Activated CD4-positive, alpha-beta T cell treated with anti-CD3 and anti-CD28 coated beads, Interleukin-2, amount 10 ng/mL, durations not matched to agents 7 days and 5 days (primary cell): ENCODE results near the gene CD200R1L. TPM values are rescaled to one million over a fixed set of nuclear protein-coding genes. Genes with fewer than 3 reads are reported as not detected.

Source experiments
- CTCF ChIA-PET: fragments of 350-600 bp; sonication (Branson Sonifier 250); formaldehyde crosslinking; loops from one replicate; lab custom pipeline; 2021; ENCODE audit warnings: antibody characterized with exemption; lab: Charles Lee
- POLR2A ChIA-PET: fragments of 350-600 bp; sonication (Branson Sonifier 250); formaldehyde crosslinking; loops from one replicate; lab custom pipeline; 2021; ENCODE audit warnings: antibody characterized with exemption; lab: Charles Lee
- DNase-seq: peaks from one replicate; pipeline ENCODE4 v3.0.0-alpha.2; 2020
- H3K27ac Mint-ChIP-seq: one replicate; pipeline ENCODE4 v1.8.0; 2021; ENCODE audit warnings: mild to moderate bottlenecking, moderate library complexity, mixed read lengths
- H3K27me3 Mint-ChIP-seq: one replicate; pipeline ENCODE4 v1.8.0; 2021; ENCODE audit warnings: mixed read lengths
- H3K36me3 Mint-ChIP-seq: one replicate; pipeline ENCODE4 v1.8.0; 2021; ENCODE audit warnings: low read depth, mixed read lengths
- H3K4me1 Mint-ChIP-seq: one replicate; pipeline ENCODE4 v1.8.0; 2021; ENCODE audit warnings: mixed read lengths
- H3K4me3 Mint-ChIP-seq: one replicate; pipeline ENCODE4 v1.8.0; 2021; ENCODE audit warnings: mild to moderate bottlenecking, moderate library complexity, mixed read lengths
- H3K9me3 Mint-ChIP-seq: one replicate; pipeline ENCODE4 v1.8.0; 2021; ENCODE audit warnings: mixed read lengths
- total RNA-seq, 2 experiments: library from RNA; stranded (reverse); gene quantifications; one replicate each; pipeline ENCODE4 v1.2.3, GENCODE V29; 2021

The CD200R1L gene
- total RNA-seq, 2 experiments from 2014 or later = not detected

DNA sequence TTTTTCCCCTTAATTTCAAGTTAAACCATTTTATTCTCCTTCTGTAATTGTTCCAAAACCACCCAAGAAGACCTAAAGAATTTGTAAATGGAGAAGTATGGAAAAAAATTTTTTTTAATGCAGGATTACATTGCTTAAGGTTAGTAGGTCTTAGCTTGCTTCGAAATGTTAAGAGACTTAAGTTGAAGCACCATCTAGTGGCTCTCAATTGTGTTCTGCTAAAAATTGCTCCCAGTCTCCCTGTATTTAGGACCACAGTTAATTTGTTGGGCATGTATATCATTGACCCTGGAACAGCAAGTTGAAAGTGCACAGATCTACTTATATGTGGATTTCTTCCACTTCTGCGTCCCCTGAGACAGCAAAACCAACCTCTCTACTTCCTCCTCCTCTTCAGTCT lies 32.4 kb downstream of the CD200R1L start:
- no peaks in the 10 kb centered on the region for H3K36me3 Mint-ChIP-seq
- H3K27ac Mint-ChIP-seq = no peak overlapping the region
- ChIA-PET CTCF (interaction anchor here (0.9 to 1.6 kb wide), 5 partner anchors 80 to 176 kb away, joined by 3 to 9 read pairs (median 4); no protein-coding TSS in a partner anchor), POLR2A (no interaction called here)
- H3K4me3 Mint-ChIP-seq = no peak overlapping the region
- peaks cover 19% of the 10 kb centered on the region for H3K4me1 Mint-ChIP-seq
- no peaks in the 10 kb centered on the region for H3K9me3 Mint-ChIP-seq
- no peak for DNase-seq
- no peaks in the 10 kb centered on the region for H3K27me3 Mint-ChIP-seq

- CTCF ChIA-PET = interaction anchor here (0.6 to 1.6 kb wide), 6 partner anchors 79 to 415 kb away, joined by 3 to 9 read pairs (median 4); no protein-coding TSS in a partner anchor
- POLR2A ChIA-PET = no interaction called here
- no peaks in the 10 kb centered on the region for H3K36me3 Mint-ChIP-seq
- peaks cover 19% of the 10 kb centered on the region for H3K4me1 Mint-ChIP-seq
- no peak overlapping the region for H3K4me3 Mint-ChIP-seq
- no peak for DNase-seq
- no peaks in the 10 kb centered on the region for H3K27me3 Mint-ChIP-seq
- H3K27ac Mint-ChIP-seq = no peak overlapping the region
- H3K9me3 Mint-ChIP-seq = no peaks in the 10 kb centered on the region
Observed at GRCh38 chr3:112813723-112814171, 32.9 kb downstream of the CD200R1L start.

DNA sequence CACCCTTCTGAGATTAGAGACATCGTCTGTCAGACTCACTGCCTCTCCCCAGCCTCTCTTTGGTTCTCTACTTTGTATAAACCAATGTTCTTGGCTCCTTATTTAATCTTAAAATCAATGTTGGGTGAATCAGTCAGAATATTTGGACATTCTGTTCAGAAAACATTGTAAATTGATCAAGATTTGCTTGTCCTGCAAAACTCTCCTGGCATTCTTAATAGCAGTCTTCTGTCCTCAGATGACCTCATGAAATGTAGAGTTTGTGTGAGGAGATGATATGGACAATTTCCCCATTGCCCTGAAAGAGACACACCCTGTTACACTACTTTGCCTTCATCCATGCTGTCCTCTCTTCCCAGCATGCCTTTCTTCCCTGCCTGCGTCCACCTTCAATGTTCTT lies 33.6 kb downstream of the CD200R1L start:
- Mint-ChIP-seq H3K9me3 (no peaks in the 10 kb centered on the region), H3K27ac (no peak overlapping the region), H3K4me3 (no peak overlapping the region), H3K36me3 (no peaks in the 10 kb centered on the region), H3K4me1 (peaks cover 19% of the 10 kb centered on the region), H3K27me3 (no peaks in the 10 kb centered on the region)
- ChIA-PET POLR2A (no interaction called here), CTCF (interaction anchor here (1.0 to 1.6 kb wide), 2 partner anchors 13 to 78 kb away, joined by 3 to 4 read pairs; no protein-coding TSS in a partner anchor)
- no peak for DNase-seq

DNA sequence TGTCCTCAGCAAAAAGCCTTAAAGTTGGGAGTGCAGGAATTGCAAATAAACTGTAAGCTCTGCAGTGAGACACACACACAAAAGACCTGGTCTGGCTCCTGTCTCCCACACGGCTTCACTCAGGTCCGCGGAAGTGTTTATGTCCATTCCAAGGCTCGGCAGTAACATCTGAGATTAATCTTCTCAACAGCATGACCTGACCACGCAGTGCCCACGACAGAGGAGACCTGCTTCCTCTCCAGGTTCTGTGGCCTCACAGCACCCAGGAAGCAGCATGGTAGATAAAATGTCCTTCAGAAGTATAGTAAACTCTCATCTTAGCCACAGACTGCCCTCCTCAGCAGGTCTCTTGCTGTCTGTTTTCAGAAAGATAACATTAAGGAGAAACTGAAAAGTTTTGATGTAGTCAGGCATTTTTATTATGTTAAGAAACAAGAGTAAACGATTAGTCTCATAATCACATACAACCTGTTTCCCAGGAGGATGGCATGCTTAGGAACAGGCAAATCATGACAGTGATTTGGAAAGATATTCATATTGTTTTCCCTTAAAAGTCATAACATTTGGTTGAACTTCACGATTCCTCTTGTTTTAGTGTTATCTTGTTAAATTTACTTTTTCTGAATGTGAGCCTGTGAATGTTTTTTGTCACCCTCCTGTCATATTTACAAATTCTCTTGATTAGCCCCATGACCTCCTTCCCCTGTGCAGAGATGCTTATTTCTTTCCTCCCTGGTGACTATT lies 34.6 kb downstream of the CD200R1L start:
- POLR2A ChIA-PET = no interaction called here
- H3K4me1 Mint-ChIP-seq = peaks cover 22% of the 10 kb centered on the region

GRCh38 chr3:112811131-112811884 lies 35.4 kb downstream of the CD200R1L start:
- no peaks in the 10 kb centered on the region for H3K36me3 Mint-ChIP-seq
- H3K9me3 Mint-ChIP-seq = no peaks in the 10 kb centered on the region
- no peaks in the 10 kb centered on the region for H3K27me3 Mint-ChIP-seq
- ChIA-PET CTCF (interaction anchor here (1.0 kb wide), 1 partner anchor 8 kb away, joined by 3 read pairs; no protein-coding TSS in a partner anchor), POLR2A (no interaction called here)
- H3K4me3 Mint-ChIP-seq = no peak overlapping the region
- peaks cover 22% of the 10 kb centered on the region for H3K4me1 Mint-ChIP-seq
- H3K27ac Mint-ChIP-seq = no peak overlapping the region
- DNase-seq = no peak

More for the DNA sequence above, 34.6 kb downstream of the CD200R1L start:
- Mint-ChIP-seq H3K27me3 (no peaks in the 10 kb centered on the region), H3K27ac (no peak overlapping the region), H3K4me3 (no peak overlapping the region), H3K36me3 (no peaks in the 10 kb centered on the region), H3K9me3 (no peaks in the 10 kb centered on the region)
- CTCF ChIA-PET = interaction anchor here (1.0 kb wide), 2 partner anchors 9 to 14 kb away, joined by 3 read pairs; no protein-coding TSS in a partner anchor
- DNase-seq = no peak

- Mint-ChIP-seq H3K27ac (no peak overlapping the region), H3K4me3 (no peak overlapping the region), H3K27me3 (no peaks in the 10 kb centered on the region), H3K9me3 (no peaks in the 10 kb centered on the region), H3K36me3 (no peaks in the 10 kb centered on the region), H3K4me1 (peaks cover 22% of the 10 kb centered on the region)
- CTCF ChIA-PET = no interaction called here
- no peak for DNase-seq
- POLR2A ChIA-PET = no interaction called here
Observed at GRCh38 chr3:112810561-112810960, 36.1 kb downstream of the CD200R1L start.

DNA sequence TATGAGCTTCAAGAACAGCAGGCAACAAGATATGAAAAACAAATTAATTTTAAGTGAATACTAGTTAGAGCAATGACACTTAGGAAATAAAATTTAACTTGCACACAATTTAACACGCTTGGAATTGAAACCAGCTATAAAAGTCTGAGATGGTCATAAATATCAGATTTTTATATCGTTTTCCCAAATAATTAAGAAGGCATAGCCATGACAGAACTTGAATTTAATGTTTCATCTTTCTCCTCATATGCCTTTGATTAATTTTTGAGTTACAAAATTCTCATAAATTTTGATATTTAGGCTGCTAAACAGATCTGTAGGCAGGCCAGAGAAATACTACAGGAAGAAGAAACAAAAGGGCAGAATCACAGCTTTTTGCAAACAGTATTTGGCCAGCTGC lies 38.5 kb downstream of the CD200R1L start:
- H3K4me1 Mint-ChIP-seq = peaks cover 13% of the 10 kb centered on the region
- POLR2A ChIA-PET = no interaction called here
- H3K9me3 Mint-ChIP-seq = no peaks in the 10 kb centered on the region

DNA sequence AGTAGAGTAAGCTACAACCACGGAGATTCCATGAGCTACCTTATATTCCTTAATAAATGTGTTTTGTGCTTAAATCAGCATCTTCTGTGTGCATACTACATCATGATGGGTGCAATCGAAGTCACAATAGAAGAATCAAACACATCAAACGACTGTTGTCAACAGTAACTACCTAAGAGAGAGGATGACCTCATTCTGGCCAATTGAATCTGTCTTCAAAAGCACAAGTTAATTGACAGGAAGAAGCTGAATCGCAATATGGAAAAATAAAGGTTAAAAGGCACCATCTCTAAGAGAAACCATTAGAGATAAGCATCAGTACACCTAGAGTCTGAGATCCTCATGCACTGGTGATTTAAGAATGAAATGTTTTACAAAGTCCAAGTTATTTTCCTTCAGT lies 39.0 kb downstream of the CD200R1L start:
- H3K9me3 Mint-ChIP-seq = no peaks in the 10 kb centered on the region
- no peak overlapping the region for H3K4me3 Mint-ChIP-seq
- peaks cover 13% of the 10 kb centered on the region for H3K4me1 Mint-ChIP-seq
- no peaks in the 10 kb centered on the region for H3K36me3 Mint-ChIP-seq
- DNase-seq = no peak
- ChIA-PET POLR2A (no interaction called here), CTCF (interaction anchor here (1.0 kb wide), 1 partner anchor 73 kb away, joined by 3 read pairs; no protein-coding TSS in a partner anchor)
- no peaks in the 10 kb centered on the region for H3K27me3 Mint-ChIP-seq
- no peak overlapping the region for H3K27ac Mint-ChIP-seq

More for the DNA sequence above, 38.5 kb downstream of the CD200R1L start:
- CTCF ChIA-PET = interaction anchor here (1.0 kb wide), 1 partner anchor 73 kb away, joined by 3 read pairs; no protein-coding TSS in a partner anchor
- Mint-ChIP-seq H3K36me3 (no peaks in the 10 kb centered on the region), H3K4me3 (no peak overlapping the region), H3K27ac (no peak overlapping the region), H3K27me3 (no peaks in the 10 kb centered on the region)
- DNase-seq = no peak

GRCh38 chr3:112806903-112807302 lies 39.8 kb downstream of the CD200R1L start:
- H3K4me1 Mint-ChIP-seq = peaks cover 14% of the 10 kb centered on the region

GRCh38 chr3:112805126-112805525 lies 41.5 kb downstream of the CD200R1L start:
- ChIA-PET CTCF (no interaction called here), POLR2A (no interaction called here)
- no peaks in the 10 kb centered on the region for H3K36me3 Mint-ChIP-seq
- H3K27me3 Mint-ChIP-seq = no peaks in the 10 kb centered on the region
- no peak for DNase-seq
- H3K4me1 Mint-ChIP-seq = peaks cover 10% of the 10 kb centered on the region
- H3K27ac Mint-ChIP-seq = no peak overlapping the region
- no peak overlapping the region for H3K4me3 Mint-ChIP-seq
- H3K9me3 Mint-ChIP-seq = no peaks in the 10 kb centered on the region

More at GRCh38 chr3:112806903-112807302, 39.8 kb downstream of the CD200R1L start:
- Mint-ChIP-seq H3K27ac (no peak overlapping the region), H3K27me3 (no peaks in the 10 kb centered on the region), H3K4me3 (no peak overlapping the region), H3K9me3 (no peaks in the 10 kb centered on the region), H3K36me3 (no peaks in the 10 kb centered on the region)
- ChIA-PET POLR2A (no interaction called here), CTCF (no interaction called here)
- DNase-seq = no peak

GRCh38 chr3:112804021-112804420 lies 42.6 kb downstream of the CD200R1L start:
- ChIA-PET POLR2A (no interaction called here), CTCF (interaction anchor here (1.0 kb wide), 1 partner anchor 8 kb away, joined by 3 read pairs; no protein-coding TSS in a partner anchor)
- no peak for DNase-seq
- H3K4me3 Mint-ChIP-seq = no peak overlapping the region
- no peaks in the 10 kb centered on the region for H3K9me3 Mint-ChIP-seq
- H3K27me3 Mint-ChIP-seq = no peaks in the 10 kb centered on the region
- H3K36me3 Mint-ChIP-seq = no peaks in the 10 kb centered on the region
- H3K4me1 Mint-ChIP-seq = peaks cover 10% of the 10 kb centered on the region
- H3K27ac Mint-ChIP-seq = no peak overlapping the region

GRCh38 chr3:112803467-112803866 lies 43.2 kb downstream of the CD200R1L start:
- H3K36me3 Mint-ChIP-seq = no peaks in the 10 kb centered on the region
- POLR2A ChIA-PET = no interaction called here
- DNase-seq = no peak
- no peak overlapping the region for H3K4me3 Mint-ChIP-seq
- CTCF ChIA-PET = interaction anchor here (1.0 kb wide), 1 partner anchor 9 kb away, joined by 3 read pairs; no protein-coding TSS in a partner anchor
- H3K27me3 Mint-ChIP-seq = no peaks in the 10 kb centered on the region
- H3K9me3 Mint-ChIP-seq = no peaks in the 10 kb centered on the region
- peaks cover 10% of the 10 kb centered on the region for H3K4me1 Mint-ChIP-seq
- H3K27ac Mint-ChIP-seq = no peak overlapping the region
